ENCODE data around the gene SPNS2. TPM values are rescaled to one million over a fixed set of nuclear protein-coding genes. Genes with fewer than 3 reads are reported as not detected.

SPNS2 gene
- total RNA-seq, 2 experiments from 2014 or later: 0.33 to 0.53 TPM

DNA sequence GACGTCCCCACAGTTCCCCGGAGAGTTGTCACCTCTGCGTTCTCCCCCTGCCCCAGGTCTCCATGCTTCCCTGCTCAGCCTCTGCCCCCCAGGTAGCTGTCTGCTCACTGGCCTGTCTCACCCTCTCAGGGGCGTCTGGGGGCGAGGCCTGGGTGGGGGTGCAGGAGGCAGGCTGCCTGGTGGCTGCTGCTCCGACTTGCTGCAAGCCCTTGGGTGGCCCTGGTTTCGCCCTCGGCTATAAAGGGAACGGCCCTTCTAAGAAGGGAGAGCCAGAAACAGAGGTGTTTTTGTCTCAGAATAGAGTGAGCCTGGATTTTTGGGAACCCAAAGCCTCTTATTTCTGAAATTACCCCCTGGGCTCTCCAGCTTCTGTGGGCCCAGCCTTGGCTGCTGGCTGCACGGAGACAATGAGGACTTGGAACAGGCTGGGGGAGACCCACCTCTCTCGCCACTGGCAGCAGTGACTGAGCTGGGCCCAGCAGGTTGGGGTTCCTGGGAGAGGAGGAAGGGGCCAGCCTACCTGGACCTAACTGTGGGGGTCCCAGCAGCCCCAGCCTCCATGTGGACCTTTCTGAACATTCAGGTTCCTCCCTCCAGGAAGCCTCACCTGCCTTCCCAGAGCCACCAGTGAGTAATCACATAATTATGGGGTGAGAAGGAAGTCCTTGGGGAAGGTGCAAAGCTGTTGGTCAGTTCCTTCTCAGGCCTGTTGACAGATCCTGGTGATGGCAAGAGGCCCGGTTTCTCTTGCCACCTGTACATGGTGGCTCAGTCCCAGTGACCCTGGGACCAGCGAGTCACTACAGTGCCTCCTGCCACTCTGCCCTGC is 15.5 kb upstream of the SPNS2 start:
- Mint-ChIP-seq H3K27me3 (no peaks in the 10 kb centered on the region), H3K36me3 (ENCODE audit: low read depth) (peaks cover 16% of the 10 kb centered on the region), H3K4me3 (peak overlapping the region; percentile 40), H3K9me3 (no peaks in the 10 kb centered on the region), H3K4me1 (ENCODE audit: low read depth) (peaks cover 54% of the 10 kb centered on the region), H3K27ac (peak overlapping the region; percentile 60)
- H3K27ac ChIP-seq (ENCODE audit: low read depth in 1 of 2, low read length in 2 of 2): no peak overlapping the region
- peaks cover 77% of the 10 kb centered on the region for H3K4me1 ChIP-seq (ENCODE audit: insufficient read depth, low read length)
- ChIA-PET CTCF (no interaction called here), POLR2A (no interaction called here)
- DNase-seq (no peak), ATAC-seq (ENCODE audit: poor library complexity) (no peak)
- intact Hi-C loops (cut with DNase I, micrococcal nuclease): no loop called here
- no peak overlapping the region for H3K4me3 ChIP-seq (ENCODE audit: low read length)
- H3K36me3 ChIP-seq (ENCODE audit: insufficient read depth, low read length): peaks cover 2% of the 10 kb centered on the region
- no peaks in the 10 kb centered on the region for H3K27me3 ChIP-seq (ENCODE audit: control insufficient read depth in 1 of 2, insufficient read depth in 2 of 2, low read length in 2 of 2)
- TF ChIP-seq CTCF (IDR thresholded peaks at IDR 0.05): no peak
- H3K9me3 ChIP-seq (ENCODE audit: control insufficient read depth in 1 of 2, insufficient read depth in 1 of 2, low read length in 2 of 2): no peaks in the 10 kb centered on the region

DNA sequence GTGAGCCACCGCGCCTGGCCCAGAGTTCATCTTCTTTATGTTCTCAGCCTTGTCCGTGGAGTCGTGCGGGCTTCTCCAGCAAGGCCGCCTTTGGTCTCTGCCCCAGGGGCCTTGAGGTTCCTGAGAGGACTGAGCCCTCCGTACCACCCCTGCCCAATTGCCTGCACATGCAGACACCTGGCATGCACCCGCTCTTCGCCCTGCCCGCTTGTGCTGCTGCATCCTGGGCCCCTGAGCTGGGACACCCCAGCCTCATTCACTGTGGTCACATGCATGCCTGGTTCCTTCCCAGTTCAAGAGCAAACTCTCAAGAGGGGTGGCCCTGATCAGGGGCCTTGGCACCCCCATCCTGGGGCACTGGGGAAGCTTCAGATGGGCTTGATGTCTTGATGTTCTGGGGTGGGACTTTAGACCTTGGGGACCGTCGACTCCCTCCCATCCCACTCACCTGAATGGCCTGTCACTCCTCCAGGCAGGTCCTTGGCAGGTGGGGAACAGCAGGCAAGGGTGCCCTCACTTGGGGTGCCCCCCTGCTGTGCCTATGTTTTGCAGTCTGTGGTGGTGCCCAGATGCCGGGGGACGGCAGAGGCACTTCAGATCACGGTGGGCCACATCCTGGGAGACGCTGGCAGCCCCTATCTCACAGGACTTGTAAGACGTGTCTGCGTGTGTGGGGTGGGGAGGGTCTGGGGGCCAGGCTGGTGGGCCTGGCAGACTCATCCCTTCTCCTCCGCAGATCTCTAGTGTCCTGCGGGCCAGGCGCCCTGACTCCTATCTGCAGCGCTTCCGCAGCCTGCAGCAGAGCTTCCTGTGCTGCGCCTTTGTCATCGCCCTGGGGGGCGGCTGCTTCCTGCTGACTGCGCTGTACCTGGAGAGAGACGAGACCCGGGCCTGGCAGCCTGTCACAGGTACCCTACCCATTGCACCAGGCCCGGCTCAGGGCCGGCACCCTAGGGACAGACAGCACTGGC is 12.7 kb upstream of the SPNS2 start:
- Histone ChIP-seq H3K4me3 (ENCODE audit: low read length) (peak overlapping the region; percentile 74), H3K27me3 (ENCODE audit: control insufficient read depth in 1 of 2, insufficient read depth in 2 of 2, low read length in 2 of 2) (no peaks in the 10 kb centered on the region), H3K4me1 (ENCODE audit: insufficient read depth, low read length) (peaks cover 66% of the 10 kb centered on the region), H3K27ac (ENCODE audit: low read depth in 1 of 2, low read length in 2 of 2) (peak overlapping the region; percentile 35 to 49), H3K36me3 (ENCODE audit: insufficient read depth, low read length) (peaks cover 2% of the 10 kb centered on the region), H3K9me3 (ENCODE audit: control insufficient read depth in 1 of 2, insufficient read depth in 1 of 2, low read length in 2 of 2) (no peaks in the 10 kb centered on the region)
- Mint-ChIP-seq H3K4me1 (ENCODE audit: low read depth) (peaks cover 46% of the 10 kb centered on the region), H3K4me3 (peak overlapping the region; percentile 91), H3K9me3 (no peaks in the 10 kb centered on the region), H3K36me3 (ENCODE audit: low read depth) (peaks cover 16% of the 10 kb centered on the region), H3K27me3 (no peaks in the 10 kb centered on the region), H3K27ac (peak overlapping the region; percentile 92)
- DNase-seq (peak; percentile 24 to 79 (median 60)), ATAC-seq (ENCODE audit: poor library complexity) (peak; percentile 95)
- ChIA-PET CTCF (no interaction called here), POLR2A (interaction anchor here (1.0 to 2.3 kb wide), 5 partner anchors 11 to 342 kb away, joined by 3 to 21 read pairs (median 4); partner anchors contain the start of genes MYBBP1A and SPNS2)
- TF ChIP-seq CTCF (IDR thresholded peaks at IDR 0.05): no peak
- intact Hi-C loops (cut with DNase I, micrococcal nuclease): no loop called here

- peaks cover 34% of the 10 kb centered on the region for H3K4me1 Mint-ChIP-seq (ENCODE audit: low read depth)
- H3K36me3 Mint-ChIP-seq (ENCODE audit: low read depth): peaks cover 16% of the 10 kb centered on the region
- H3K4me3 ChIP-seq (ENCODE audit: low read length): no peak overlapping the region
- no peak overlapping the region for H3K27ac ChIP-seq (ENCODE audit: low read depth in 1 of 2, low read length in 2 of 2)
- H3K4me1 ChIP-seq (ENCODE audit: insufficient read depth, low read length): peaks cover 53% of the 10 kb centered on the region
- H3K27me3 ChIP-seq (ENCODE audit: control insufficient read depth in 1 of 2, insufficient read depth in 2 of 2, low read length in 2 of 2): no peaks in the 10 kb centered on the region
- intact Hi-C loops (cut with DNase I, micrococcal nuclease): no loop called here
- ChIA-PET CTCF (no interaction called here), POLR2A (no interaction called here)
- H3K9me3 Mint-ChIP-seq: no peaks in the 10 kb centered on the region
- TF ChIP-seq CTCF (IDR thresholded peaks at IDR 0.05): no peak
- peak overlapping the region; percentile 92 for H3K27ac Mint-ChIP-seq
- no peak for DNase-seq
- H3K9me3 ChIP-seq (ENCODE audit: control insufficient read depth in 1 of 2, insufficient read depth in 1 of 2, low read length in 2 of 2): no peaks in the 10 kb centered on the region
- H3K4me3 Mint-ChIP-seq: peak overlapping the region; percentile 69
- ATAC-seq (ENCODE audit: poor library complexity): no peak
- H3K36me3 ChIP-seq (ENCODE audit: insufficient read depth, low read length): peaks cover 2% of the 10 kb centered on the region
- no peaks in the 10 kb centered on the region for H3K27me3 Mint-ChIP-seq
Observed at GRCh38 chr17:4487296-4487695, 11.4 kb upstream of the SPNS2 start.

All from CD4-positive, alpha-beta T cell (primary cell).